Activated CD8-positive, alpha-beta memory T cell treated with anti-CD3 and anti-CD28 coated beads, Interleukin-2, amount 10 ng/mL, durations not matched to agents 7 days and 5 days (primary cell): ENCODE results near the gene DIS3L2. TPM values are rescaled to one million over a fixed set of nuclear protein-coding genes. Genes with fewer than 3 reads are reported as not detected.
"Not testable (repeated sequence)": the region's sequence is repeated elsewhere in the genome, so short reads cannot be mapped to it uniquely, and the experiment has no call there.

Experiments
- ATAC-seq: fragments of 150-1000 bp; cut with Tn5 transposase; one replicate; pipeline ENCODE4 v1.10.0; 2021; ENCODE audit warnings: moderate library complexity
- CTCF ChIA-PET: fragments of 350-600 bp; sonication (Branson Sonifier 250); formaldehyde crosslinking; loops from one replicate; lab custom pipeline; 2021; ENCODE audit warnings: antibody characterized with exemption; lab: Charles Lee
- DNase-seq: peaks from one replicate; pipeline ENCODE4 v3.0.0-alpha.2; 2020
- H3K27ac Mint-ChIP-seq: one replicate; pipeline ENCODE4 v1.8.0; 2021; ENCODE audit warnings: mild to moderate bottlenecking, mixed read lengths
- H3K27me3 Mint-ChIP-seq: one replicate; pipeline ENCODE4 v1.8.0; 2021; ENCODE audit warnings: mixed read lengths
- H3K36me3 Mint-ChIP-seq: one replicate; pipeline ENCODE4 v1.8.0; 2021; ENCODE audit warnings: mild to moderate bottlenecking, mixed read lengths
- H3K4me1 Mint-ChIP-seq: one replicate; pipeline ENCODE4 v1.8.0; 2021; ENCODE audit warnings: mixed read lengths
- H3K4me3 Mint-ChIP-seq: one replicate; pipeline ENCODE4 v1.8.0; 2021; ENCODE audit warnings: mild to moderate bottlenecking, moderate library complexity, mixed read lengths
- H3K9me3 Mint-ChIP-seq: one replicate; pipeline ENCODE4 v1.8.0; 2022; ENCODE audit warnings: low read depth, mixed read lengths
- microRNA-seq: library from miRNA; unstranded; fragments of <30 nt; microRNA quantifications from one replicate; pipeline ENCODE4 v1.2.0, GENCODE V29; 2022
- total RNA-seq, 2 experiments: library from RNA; stranded (reverse); gene quantifications; one replicate each; pipeline ENCODE4 v1.2.3, GENCODE V29; 2021

The DIS3L2 gene
- total RNA-seq, 2 experiments from 2014 or later = 25.4 to 39.4 TPM

DNA sequence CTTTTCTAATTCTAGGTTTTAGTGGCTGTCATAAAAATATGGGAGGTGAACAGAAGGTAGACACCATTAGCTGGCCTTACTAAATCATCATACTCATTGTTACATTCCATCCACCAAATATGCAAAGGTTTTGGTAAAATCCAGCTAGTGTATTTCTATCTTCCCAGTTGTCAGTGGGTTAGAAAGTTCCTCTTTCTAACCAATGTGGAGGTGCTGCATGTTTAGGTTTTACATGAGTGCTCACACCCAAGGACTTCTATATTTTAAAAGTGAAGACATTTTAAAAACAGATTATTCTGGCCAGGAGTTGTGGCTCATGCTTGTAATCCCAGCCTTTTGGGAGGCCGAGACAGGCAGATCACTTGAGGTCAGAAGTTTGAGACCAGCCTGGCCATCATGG lies 423.0 kb downstream of the DIS3L2 start:
- peaks cover 57% of the 10 kb centered on the region for H3K27me3 Mint-ChIP-seq
- CTCF ChIA-PET = no interaction called here
- H3K36me3 Mint-ChIP-seq = no peaks in the 10 kb centered on the region
- H3K9me3 Mint-ChIP-seq = no peaks in the 10 kb centered on the region
- no peak for ATAC-seq
- H3K4me1 Mint-ChIP-seq = no peaks in the 10 kb centered on the region
- H3K4me3 Mint-ChIP-seq = no peak overlapping the region
- no peak for DNase-seq
- no peak overlapping the region for H3K27ac Mint-ChIP-seq

DNA sequence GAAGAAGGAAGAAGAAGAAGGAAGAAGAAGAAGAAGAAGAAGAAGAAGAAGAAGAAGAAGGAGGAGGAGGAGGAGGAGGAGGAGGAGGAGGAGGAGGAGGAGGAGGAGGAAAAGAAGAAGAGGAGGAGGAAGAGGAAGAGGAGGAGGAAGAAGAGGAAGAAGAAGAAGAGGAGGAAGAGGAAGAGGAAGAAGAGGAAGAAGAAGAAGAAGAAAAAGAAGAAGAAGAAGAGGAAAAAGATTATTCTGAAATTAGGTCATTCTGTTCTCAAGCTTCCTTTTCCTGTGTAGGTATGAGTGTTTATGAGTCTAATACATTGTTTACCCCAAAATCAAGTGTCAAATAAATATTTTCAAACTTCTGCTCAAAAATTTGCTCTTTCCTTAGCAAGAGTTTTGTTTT lies 423.5 kb downstream of the DIS3L2 start:
- H3K36me3 Mint-ChIP-seq, H3K4me1 Mint-ChIP-seq, H3K9me3 Mint-ChIP-seq, DNase-seq, ATAC-seq, H3K27ac Mint-ChIP-seq, CTCF ChIA-PET, H3K4me3 Mint-ChIP-seq: not testable (repeated sequence)
- peaks cover 63% of the 10 kb centered on the region for H3K27me3 Mint-ChIP-seq

DNA sequence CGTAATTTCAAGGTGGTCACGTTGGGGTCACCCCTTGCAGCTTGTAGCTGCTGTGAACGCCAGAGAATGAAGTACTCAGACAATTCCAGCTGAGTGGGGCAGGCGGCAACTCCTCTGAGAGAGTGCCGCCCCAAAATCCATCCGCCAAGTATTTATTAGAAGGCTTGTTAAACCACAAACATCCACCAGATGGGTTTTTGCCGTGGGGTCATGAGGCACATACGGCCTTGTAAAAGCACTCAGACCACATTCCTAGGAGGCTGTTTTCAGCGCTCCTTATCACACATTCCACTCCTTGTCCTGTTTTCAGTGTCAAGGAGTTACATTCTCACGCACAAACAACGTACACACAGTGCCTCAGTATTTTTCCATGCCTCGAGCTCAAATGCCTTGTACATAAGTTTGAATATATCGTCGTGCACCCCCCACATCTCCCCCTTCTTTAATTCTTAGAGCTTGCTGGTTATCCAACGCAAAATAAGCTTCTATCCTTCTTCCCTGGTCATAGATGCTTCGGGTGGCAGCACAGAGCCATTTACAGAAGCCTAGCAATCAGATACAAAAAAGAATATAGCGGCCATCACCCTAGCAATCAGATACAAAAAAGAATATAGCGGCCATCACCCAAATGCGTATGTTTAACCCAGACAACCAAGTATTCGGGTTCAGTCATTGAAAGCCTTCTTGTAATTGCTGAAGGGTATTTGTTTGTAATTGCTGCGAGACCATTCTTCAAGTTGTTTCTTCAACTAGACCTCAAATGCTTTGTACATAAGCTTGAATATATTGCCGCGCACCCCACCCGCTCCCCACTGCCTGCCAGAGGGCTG lies 424.4 kb downstream of the DIS3L2 start:
- DNase-seq (no peak), ATAC-seq (no peak)
- H3K9me3 Mint-ChIP-seq = no peaks in the 10 kb centered on the region
- CTCF ChIA-PET = no interaction called here
- no peaks in the 10 kb centered on the region for H3K36me3 Mint-ChIP-seq
- H3K4me1 Mint-ChIP-seq = no peaks in the 10 kb centered on the region
- no peak overlapping the region for H3K27ac Mint-ChIP-seq
- H3K4me3 Mint-ChIP-seq = no peak overlapping the region
- peaks cover 69% of the 10 kb centered on the region for H3K27me3 Mint-ChIP-seq

DNA sequence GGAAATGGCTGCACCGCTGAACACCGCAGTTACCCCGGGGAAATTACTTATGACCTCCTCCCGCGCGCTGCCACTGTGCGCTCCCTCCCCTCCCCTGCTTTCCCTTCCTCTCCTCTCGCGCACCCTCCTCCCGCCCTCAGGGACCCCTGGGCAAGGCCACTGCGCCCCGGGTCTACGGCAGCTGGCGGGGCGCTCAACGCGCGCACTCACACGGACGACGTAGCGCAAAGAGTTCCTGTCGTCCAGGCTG lies 424.9 kb downstream of the DIS3L2 start:
- Mint-ChIP-seq H3K4me1 (no peaks in the 10 kb centered on the region), H3K27ac (no peak overlapping the region), H3K4me3 (no peak overlapping the region), H3K36me3 (no peaks in the 10 kb centered on the region), H3K9me3 (no peaks in the 10 kb centered on the region), H3K27me3 (peaks cover 72% of the 10 kb centered on the region)
- no peak for ATAC-seq
- CTCF ChIA-PET = no interaction called here
- no peak for DNase-seq

Small RNA genes within 50 kb of the gene (microRNA-seq; reads per million reads assigned to microRNA genes)
- not detected for gene MIR562

Other genes starting within 250 kb of the DIS3L2 start
- gene PDE6D, start 180.4 kb upstream of the DIS3L2 start, total RNA-seq = 10 to 100 TPM; 37.5 to 41.7 TPM
- 10 to 100 TPM; 47.3 to 54.4 TPM for gene COPS7B, start 175.3 kb upstream of the DIS3L2 start, total RNA-seq
- gene NPPC, start 35.3 kb upstream of the DIS3L2 start, total RNA-seq = not detected